ENCODE results near the gene PLA2R1. TPM values are rescaled to one million over a fixed set of nuclear protein-coding genes. Genes with fewer than 3 reads are reported as not detected.

Gene PLA2R1
- polyA plus RNA-seq, 1 of the 3 experiments (the other 2 are of a cell fraction) = not detected

GRCh38 chr2:159908623-159909022 lies 153.8 kb downstream of the PLA2R1 start (continued):
- TF ChIP-seq REST (IDR thresholded peaks at IDR 0.05; ENCODE audit: low read depth, low read length) = no peak
- no peak for TF ChIP-seq MEF2A (IDR thresholded peaks at IDR 0.05; ENCODE audit: borderline replicate concordance, low read depth)

GRCh38 chr2:159907909-159908308 lies 154.5 kb downstream of the PLA2R1 start:
- Histone ChIP-seq H2AFZ (ENCODE audit: low read depth) (no peak overlapping the region), H3F3A (replicated peaks; ENCODE audit: insufficient read depth) (no peaks in the 10 kb centered on the region), H3K9me2 (no peaks in the 10 kb centered on the region), H3K27ac (ENCODE audit: low read depth in 2 of 2, low read length in 1 of 2) (no peak overlapping the region), H3K4me3 (ENCODE audit: low read depth in 2 of 2, low read length in 1 of 2) (no peak overlapping the region), H4K20me1 (ENCODE audit: insufficient read depth) (no peaks in the 10 kb centered on the region), H3K9me3 (no peaks in the 10 kb centered on the region), H3K4me2 (no peak overlapping the region), H3K36me3 (replicated peaks in 1 of 2; ENCODE audit: control insufficient read depth in 1 of 2, insufficient read depth in 2 of 2, low read length in 1 of 2) (no peaks in the 10 kb centered on the region), H3K4me1 (ENCODE audit: control insufficient read depth in 1 of 2, insufficient read depth in 2 of 2, low read depth in 1 of 2, low read length in 1 of 2) (no peaks in the 10 kb centered on the region), H3K79me2 (ENCODE audit: insufficient read depth) (no peaks in the 10 kb centered on the region), H3K9ac (no peak overlapping the region), H3K27me3 (ENCODE audit: insufficient read depth) (no peaks in the 10 kb centered on the region)
- WGBS (ENCODE audit: low lambda C conversion rate) = 17% methylated on average over 1 of the region's 1 CpG
- ChIA-PET CTCF (no interaction called here), POLR2A (no interaction called here)
- no peak for DNase-seq
- TF ChIP-seq PBX3 (IDR thresholded peaks at IDR 0.05) = no peak
- TF ChIP-seq RCOR1 (IDR thresholded peaks at IDR 0.05; ENCODE audit: low read length) = no peak
- TF ChIP-seq SIN3A (IDR thresholded peaks at IDR 0.05; ENCODE audit: borderline replicate concordance, low read depth, low read length) = no peak
- no peak for TF ChIP-seq FOXJ3 (CRISPR knock-in tag; IDR thresholded peaks at IDR 0.05)
- no peak for TF ChIP-seq MXI1 (IDR thresholded peaks at IDR 0.05; ENCODE audit: low read depth, low read length)
- TF ChIP-seq ELF1 (IDR thresholded peaks at IDR 0.05) = no peak
- TF ChIP-seq GABPA (IDR thresholded peaks at IDR 0.05; ENCODE audit: low read depth) = no peak
- no peak for TF ChIP-seq EP300 (IDR thresholded peaks at IDR 0.05; ENCODE audit: borderline replicate concordance in 1 of 2, low read depth in 1 of 2, low read length in 1 of 2)
- TF ChIP-seq GATA2 (CRISPR knock-in tag; IDR thresholded peaks at IDR 0.05) = no peak
- no peak for TF ChIP-seq CHD2 (IDR thresholded peaks at IDR 0.05; ENCODE audit: low read length, partially characterized antibody)
- no peak for TF ChIP-seq POLR2AphosphoS5 (IDR thresholded peaks at IDR 0.05; ENCODE audit: low read depth, low read length)
- TF ChIP-seq USF2 (IDR thresholded peaks at IDR 0.05; ENCODE audit: borderline replicate concordance, low read depth, low read length) = no peak
- no peak for TF ChIP-seq RAD21 (IDR thresholded peaks at IDR 0.05; ENCODE audit: low read length)
- no peak for TF ChIP-seq FOXM1 (IDR thresholded peaks at IDR 0.05; ENCODE audit: low read depth)
- no peak for TF ChIP-seq ZBTB33 (IDR thresholded peaks at IDR 0.05; ENCODE audit: borderline replicate concordance, low read depth)
- no peak for TF ChIP-seq SMC3 (IDR thresholded peaks at IDR 0.05; ENCODE audit: low read depth, low read length)
- TF ChIP-seq YY1 (IDR thresholded peaks at IDR 0.05; ENCODE audit: low read depth) = no peak
- TF ChIP-seq MAX (IDR thresholded peaks at IDR 0.05; ENCODE audit: low read depth) = no peak

Data from SK-N-SH (cell line).